HG03457 (cell line): Measurements from ENCODE around the gene NKRF.
"Not testable (repeated sequence)": the region's sequence is repeated elsewhere in the genome, so short reads cannot be mapped to it uniquely, and the experiment has no call there.

ENCODE experiments used
- ATAC-seq: cut with Tn5 transposase; IDR thresholded peaks from one replicate; pipeline ENCODE4 v1.9.1; 2021; ENCODE audit warnings: moderate number of reproducible peaks; ENCODE audit not compliant: unreplicated experiment

The NKRF gene

DNA sequence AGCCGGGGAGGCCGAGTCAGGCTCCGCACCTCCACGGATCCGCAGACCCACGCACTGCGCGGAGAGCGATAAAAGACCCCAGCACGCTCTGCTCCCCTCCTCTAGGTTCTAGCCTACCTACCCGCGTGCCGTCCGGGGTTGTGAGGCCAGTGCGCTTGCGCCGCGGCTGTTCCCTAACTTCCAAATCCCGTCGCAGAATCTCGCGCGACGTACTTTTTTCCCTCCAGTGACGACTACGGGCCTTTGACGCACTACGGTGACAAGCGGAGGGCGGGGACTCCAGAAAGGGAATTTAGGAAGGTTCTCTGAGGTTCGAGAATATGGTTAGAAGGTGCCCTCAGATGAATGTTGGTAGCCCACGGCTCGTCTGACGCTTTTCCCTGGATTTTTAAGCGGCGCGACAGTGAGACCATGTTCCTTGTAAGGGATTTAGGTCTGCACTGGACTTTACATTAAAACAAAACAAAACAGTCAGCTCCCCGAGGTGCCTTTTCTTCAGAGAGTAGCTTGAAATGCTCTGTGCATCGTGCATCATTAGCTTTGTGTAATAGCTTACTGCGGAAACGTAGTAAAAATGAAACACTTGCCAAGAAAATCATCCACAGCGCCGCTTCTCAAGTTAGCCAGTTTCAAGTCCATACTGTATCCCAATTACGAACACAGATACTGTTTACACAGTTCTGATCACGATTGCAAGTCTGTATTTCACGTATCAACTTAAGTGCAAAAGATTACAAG, at the start of gene NKRF:
Gene NKRF, minus strand, starts transcription at position 145 of the 738 bp plus-strand sequence.
- ATAC-seq, result peak; percentile 74

DNA sequence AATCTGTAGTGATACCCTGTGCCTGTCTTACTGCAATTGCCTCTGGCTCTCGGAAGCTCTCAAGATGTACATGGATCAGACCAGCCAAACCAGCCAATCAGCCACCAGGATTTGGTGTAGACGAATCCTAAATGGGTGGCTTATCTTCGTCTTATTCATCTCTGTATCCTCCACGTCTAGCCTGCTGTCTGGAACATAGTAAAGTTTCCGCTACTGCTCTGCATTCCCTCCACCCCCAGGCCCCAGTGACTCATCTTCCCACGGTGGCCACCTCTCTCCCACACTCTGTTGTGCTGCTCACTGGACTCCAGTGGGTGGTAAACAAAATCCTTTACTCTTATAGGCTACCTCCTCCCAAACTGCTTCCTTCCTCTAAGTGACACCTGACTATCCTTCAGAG, 48.9 kb upstream of the NKRF start:
- ATAC-seq, result no peak

GRCh38 chrX:119654112-119654531, 47.9 kb upstream of the NKRF start:
- no peak for ATAC-seq

- ATAC-seq, result no peak
These were observed 42.2 kb upstream of the NKRF start for GRCh38 chrX:119648421-119648775.

- peak; percentile 92 for ATAC-seq
These were observed 41.6 kb upstream of the NKRF start for GRCh38 chrX:119647552-119648420.

DNA sequence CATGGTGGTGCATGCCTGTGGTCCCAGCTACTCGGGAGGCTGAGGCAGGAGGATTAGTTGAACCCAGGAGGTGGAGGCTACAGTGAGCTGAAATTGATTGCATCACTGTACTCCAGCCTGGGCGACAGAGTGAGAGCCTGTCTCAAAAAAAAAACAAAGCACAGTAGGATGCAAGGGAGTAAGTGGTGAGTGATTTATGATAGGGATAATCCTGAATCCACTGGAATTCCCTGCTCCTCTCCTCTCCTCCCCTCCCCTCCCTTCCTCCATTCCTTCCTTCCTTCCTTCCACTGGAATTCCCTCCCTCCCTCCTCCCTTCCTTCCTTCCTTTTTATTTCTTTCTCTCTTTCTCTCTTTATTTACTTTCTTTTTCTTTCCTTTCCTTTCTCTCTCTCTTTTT, 40.9 kb upstream of the NKRF start:
- no peak for ATAC-seq

DNA sequence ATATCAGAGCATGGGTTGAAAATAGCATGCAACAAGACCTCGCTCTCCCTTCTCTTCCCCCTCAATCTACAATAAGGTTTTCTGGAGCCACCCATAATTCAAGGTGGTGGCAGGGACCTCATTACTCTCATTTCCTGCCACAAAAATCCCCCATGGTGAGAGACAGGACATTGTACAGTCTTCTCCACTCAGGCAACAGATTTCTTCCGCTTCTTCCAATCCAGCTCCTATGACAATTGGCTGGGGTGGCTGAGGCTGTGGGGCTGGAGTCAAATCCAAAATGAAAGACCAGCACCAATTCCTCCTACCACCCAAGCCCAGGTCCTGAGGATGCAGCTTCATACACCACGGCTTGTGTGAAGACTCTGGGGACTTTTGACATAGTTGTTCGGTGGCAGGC, 40.3 kb upstream of the NKRF start:
- ATAC-seq, result no peak

DNA sequence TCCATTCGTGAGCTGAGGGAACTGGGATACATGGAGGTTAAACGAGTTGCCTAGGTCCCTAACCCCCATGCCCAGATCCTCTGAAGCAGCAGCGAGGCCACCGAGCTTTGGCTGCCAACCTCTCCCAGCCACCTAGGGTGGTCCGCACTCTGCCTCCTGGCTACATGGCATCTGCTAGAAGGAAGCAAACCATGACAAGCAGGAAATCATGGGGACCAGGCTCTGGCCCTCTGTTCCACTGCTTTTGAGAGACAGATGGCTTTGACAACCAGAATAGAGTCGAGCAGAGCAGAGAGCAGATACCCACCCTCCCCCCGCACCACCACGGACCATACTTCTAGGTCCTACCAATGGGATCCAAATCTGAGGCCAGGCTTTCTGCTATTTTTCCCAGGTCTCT, 37.5 kb upstream of the NKRF start:
- no peak for ATAC-seq

- ATAC-seq, result no peak
These were observed 34.5 kb upstream of the NKRF start for GRCh38 chrX:119640731-119641170.

- ATAC-seq, result peak; percentile 64
These were observed 32.7 kb upstream of the NKRF start for GRCh38 chrX:119638725-119639471.

DNA sequence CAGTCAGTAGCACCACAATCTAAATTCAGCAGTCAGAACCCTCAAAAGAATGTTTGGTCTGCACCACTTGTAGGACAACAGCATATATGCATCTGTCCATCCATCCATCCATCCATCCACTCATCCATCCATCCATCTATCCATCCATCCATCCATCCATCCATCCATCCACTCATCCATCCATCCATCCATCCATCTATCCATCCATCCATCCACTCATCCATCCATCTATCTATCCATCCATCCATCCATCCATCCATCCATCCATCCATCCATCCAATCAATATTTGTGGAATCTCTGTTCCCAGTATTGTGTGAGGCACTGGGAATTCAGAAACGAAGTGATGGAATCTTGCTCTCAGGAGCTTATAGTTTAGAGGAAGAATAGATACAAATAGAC, 31.2 kb upstream of the NKRF start:
- ATAC-seq, result not testable (repeated sequence)

- no peak for ATAC-seq
These were observed 30.2 kb upstream of the NKRF start for GRCh38 chrX:119636419-119636818.

DNA sequence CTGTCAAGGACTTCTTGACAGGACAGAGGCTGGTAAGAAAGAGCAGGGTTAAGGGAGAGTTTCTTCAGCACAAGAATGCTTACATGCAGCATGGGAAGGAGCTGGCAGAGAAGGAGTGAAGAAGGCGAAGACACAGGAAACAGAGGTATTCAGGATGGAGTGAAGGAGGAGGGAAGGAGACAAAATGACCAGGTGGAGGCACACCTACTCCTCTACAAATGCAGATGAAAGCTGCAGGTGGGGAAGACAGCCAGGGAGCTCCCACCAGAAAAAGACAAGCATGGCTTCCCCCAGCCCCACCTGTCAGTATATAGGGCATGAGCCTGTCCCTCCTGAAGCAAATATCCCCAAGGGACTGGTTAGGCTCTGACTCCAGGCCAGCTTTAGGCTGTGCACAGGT, 29.6 kb upstream of the NKRF start:
- ATAC-seq, result no peak

- no peak for ATAC-seq
These were observed 29.0 kb upstream of the NKRF start for GRCh38 chrX:119635179-119635578.

DNA sequence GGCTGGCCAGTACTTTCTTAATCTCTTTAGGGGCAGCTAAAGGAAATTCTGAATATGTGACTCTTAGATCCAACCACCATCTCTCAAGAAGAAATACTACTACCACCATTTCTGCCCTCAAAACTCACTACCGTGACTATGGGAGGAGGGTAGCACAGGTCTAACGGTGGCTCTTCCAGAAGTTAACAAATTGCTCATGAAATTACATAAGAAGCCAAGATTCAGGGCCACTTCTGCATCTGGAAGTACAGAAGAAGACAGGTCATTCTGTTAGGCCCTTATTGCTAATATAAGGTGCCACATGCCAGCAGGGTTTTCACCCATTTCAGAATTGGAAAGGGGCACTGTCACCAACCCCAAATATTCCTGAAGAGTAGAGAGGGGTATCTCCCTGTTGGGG, 19.6 kb upstream of the NKRF start:
- ATAC-seq, result no peak

DNA sequence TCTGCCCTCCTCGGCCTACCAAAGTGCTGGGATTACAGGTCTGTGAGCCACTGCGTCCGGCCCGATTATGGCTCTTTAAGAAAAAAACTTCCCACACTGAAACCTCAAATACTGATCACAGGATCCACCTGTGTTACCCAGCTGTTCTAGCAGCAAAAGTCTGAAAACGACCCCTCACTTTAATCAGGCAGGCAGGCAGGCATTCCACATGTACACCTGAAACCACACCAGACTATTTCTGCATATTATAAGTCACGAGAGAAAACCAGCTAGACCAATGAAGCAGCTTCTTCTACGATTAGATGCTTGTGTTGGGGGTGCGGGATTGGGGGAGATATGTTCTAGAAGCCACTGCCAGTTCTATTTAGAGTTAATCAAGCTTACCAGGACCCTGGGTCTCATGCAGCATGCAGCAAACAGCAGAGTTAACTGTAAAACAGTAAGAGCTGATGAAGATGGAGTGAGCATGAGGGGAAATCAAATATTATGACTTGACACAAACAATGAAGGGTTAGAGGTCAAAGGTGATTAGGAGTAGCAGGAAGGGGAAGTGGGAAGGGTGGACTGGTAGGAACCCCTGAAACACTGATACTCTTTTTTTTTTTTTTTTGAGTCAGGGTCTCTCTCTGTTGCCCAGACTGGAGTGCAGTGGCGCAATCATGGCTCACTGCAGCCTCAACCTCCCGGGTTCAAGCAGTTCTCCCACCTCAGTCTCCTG, 18.9 kb upstream of the NKRF start:
- no peak for ATAC-seq

GRCh38 chrX:119624417-119624816, 18.2 kb upstream of the NKRF start:
- ATAC-seq, result no peak

DNA sequence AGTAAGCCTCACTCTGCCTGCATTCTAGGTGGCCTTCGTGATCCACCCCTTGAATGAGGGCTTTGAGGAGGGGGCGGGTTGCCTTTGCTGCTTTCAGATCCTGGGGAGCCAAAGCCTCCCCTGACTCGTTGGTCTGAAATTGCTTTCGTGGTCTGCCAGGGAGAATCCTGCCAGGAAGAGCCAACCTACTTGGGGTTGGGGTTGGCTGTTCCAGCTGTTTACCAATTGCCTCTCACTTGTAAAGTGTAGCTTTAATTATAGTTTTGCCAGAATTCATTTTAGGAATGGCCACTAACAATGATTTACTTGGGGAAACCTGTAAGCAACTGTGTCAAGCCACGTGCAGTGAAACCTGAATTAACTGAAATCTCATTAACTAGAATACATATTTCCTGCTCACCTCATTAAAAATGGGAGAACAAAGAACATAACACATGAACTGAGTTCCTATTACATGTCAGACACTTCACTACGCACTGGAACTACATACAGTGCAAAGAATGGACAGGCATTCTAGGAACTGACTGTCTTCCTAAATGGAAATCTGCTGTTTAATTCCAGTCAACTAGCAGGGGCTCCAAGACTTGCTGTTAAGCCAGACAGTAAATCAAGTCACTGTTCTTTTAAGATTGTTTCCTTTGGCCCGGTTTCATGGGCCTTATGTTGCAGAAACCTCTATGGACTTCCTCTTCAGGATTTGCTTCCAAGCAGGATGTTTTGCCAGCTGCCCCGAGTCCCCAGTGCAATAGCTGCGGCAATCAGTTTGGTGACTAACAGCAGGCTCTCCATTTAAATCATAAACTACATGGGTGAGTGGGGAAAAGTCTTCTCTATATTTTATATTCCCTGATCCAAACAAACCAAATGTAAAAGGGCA, 16.4 kb upstream of the NKRF start:
- no peak for ATAC-seq

DNA sequence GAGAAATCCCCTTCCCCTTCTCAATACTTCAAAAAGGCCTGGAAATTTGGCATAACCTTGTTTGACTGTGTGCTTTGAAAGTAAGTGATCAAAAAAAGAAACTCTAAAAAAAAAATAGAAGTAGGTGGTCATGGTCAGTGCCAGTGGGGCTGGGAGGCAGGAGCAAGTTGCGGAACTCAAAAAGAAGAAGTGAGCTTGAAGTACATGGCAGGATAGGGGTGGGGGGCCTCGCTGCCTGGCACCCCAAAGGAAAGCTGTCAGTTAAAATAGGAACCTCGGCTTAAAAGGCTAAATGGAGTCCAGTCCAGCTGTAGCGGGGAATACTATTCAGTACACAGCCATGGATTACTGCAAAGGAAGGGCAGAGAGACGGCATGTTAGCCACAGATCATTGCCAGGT, 12.2 kb upstream of the NKRF start:
- no peak for ATAC-seq
